GM12878 (cell line): Measurements from ENCODE around the gene LRRC7. TPM values are rescaled to one million over a fixed set of nuclear protein-coding genes. Genes with fewer than 3 reads are reported as not detected.

ENCODE experiments used
- ATAC-seq: fragments of 200-7000 bp; cut with Tn5 transposase; 3 replicates; pipeline ENCODE4 v1.9.1; 2020; ENCODE audit warnings: mild to moderate bottlenecking, moderate library complexity
- BruUV-seq: library from RNA; stranded (reverse); fragments of 400-500 nt; replicated peaks from 2 replicates; lab custom pipeline; 2021; lab: Mats Ljungman, UMichigan
- CTCF ChIA-PET: fragments of 300-600 bp; sonication (Branson Sonifier 250); formaldehyde crosslinking; extraction: SDS; loops from one replicate; lab custom pipeline; 2021; ENCODE audit warnings: inconsistent platforms; lab: Yijun Ruan, JAX
- POLR2A ChIA-PET: fragments of 350-600 bp; formaldehyde crosslinking; extraction: SDS; loops from one replicate; lab custom pipeline; 2021; ENCODE audit warnings: inconsistent platforms; lab: Charles Lee
- RAD21 ChIA-PET: fragments of 300-600 bp; sonication (Branson Sonifier 250); formaldehyde crosslinking; loops from one replicate; lab custom pipeline; 2023; ENCODE audit warnings: antibody characterized with exemption; ENCODE audit not compliant: unreplicated experiment; lab: Charles Lee
- SMC1A ChIA-PET: fragments of 300-600 bp; sonication (Branson Sonifier 250); formaldehyde crosslinking; loops from one replicate; lab custom pipeline; 2023; ENCODE audit not compliant: unreplicated experiment, uncharacterized antibody; lab: Charles Lee
- DNase-seq: peaks from one replicate; pipeline ENCODE4 v3.0.0-alpha.2; 2011; ENCODE audit warnings: low read depth, low spot score
- FAIRE-seq: peaks from 3 replicates; lab custom pipeline; 2011; peaks lifted over from hg19 to GRCh38; lab: Jason Lieb, UNC
- H2AFZ ChIP-seq: 2 replicates; pipeline ENCODE4 v1.6.0; 2011; ENCODE audit warnings: low read depth, low read length, control low read depth; ENCODE audit not compliant: control insufficient read depth
- H3K27ac ChIP-seq: 2 replicates; pipeline ENCODE4 v1.5.1; 2011; ENCODE audit warnings: control low read depth; ENCODE audit not compliant: control insufficient read depth, insufficient read depth
- H3K27me3 ChIP-seq, 2 experiments: replicated peaks in 1 of 2; 2 replicates each; pipeline versions ENCODE4 v1.6.0 to v1.6.1; 2011; ENCODE audit warnings: low read length in 1 of 2; ENCODE audit not compliant: control insufficient read depth in 2 of 2, insufficient read depth in 2 of 2
- H3K36me3 ChIP-seq, 2 experiments: 2 replicates each; pipeline ENCODE4 v1.5.1; 2011; ENCODE audit warnings: low read length in 1 of 2; ENCODE audit not compliant: control insufficient read depth in 2 of 2, insufficient read depth in 2 of 2
- H3K4me1 ChIP-seq: 2 replicates; pipeline ENCODE4 v1.6.1; 2011; ENCODE audit warnings: mild to moderate bottlenecking, low read length, moderate library complexity, mixed read lengths; ENCODE audit not compliant: control insufficient read depth, insufficient read depth
- H3K4me2 ChIP-seq: 2 replicates; pipeline ENCODE4 v1.6.0; 2011; ENCODE audit warnings: control low read depth; ENCODE audit not compliant: control insufficient read depth, insufficient read depth
- H3K4me3 ChIP-seq: fragments of 200-600 bp; sonication (generic); 2 replicates; pipeline ENCODE4 v1.5.1; 2016
- H3K79me2 ChIP-seq: 2 replicates; pipeline ENCODE4 v1.6.0; 2011; ENCODE audit warnings: low read length; ENCODE audit not compliant: control insufficient read depth, insufficient read depth
- H3K9ac ChIP-seq: 2 replicates; pipeline ENCODE4 v1.8.0; 2011; ENCODE audit warnings: low read length, control low read depth, mixed read lengths; ENCODE audit not compliant: control insufficient read depth, insufficient read depth
- H3K9me3 ChIP-seq: replicated peaks from 3 replicates; pipeline ENCODE4 v1.5.1; 2011; ENCODE audit warnings: mild to moderate bottlenecking, low read length; ENCODE audit not compliant: control insufficient read depth, insufficient read depth
- H4K20me1 ChIP-seq: 2 replicates; pipeline ENCODE4 v1.6.0; 2011; ENCODE audit not compliant: control insufficient read depth, insufficient read depth
- BACH1 ChIP-seq: fragments of 450-650 bp; IDR thresholded peaks from 2 replicates; pipeline ENCODE4 v1.6.1; 2017; ENCODE audit warnings: mild to moderate bottlenecking, borderline replicate concordance
- CREM ChIP-seq: IDR thresholded peaks from 2 replicates; pipeline ENCODE4 v1.6.1; 2014; ENCODE audit warnings: antibody characterized with exemption, low read depth
- CTCF ChIP-seq, 3 experiments: IDR thresholded peaks in 2 of 3; conservative IDR thresholded peaks in 1 of 3; 2 replicates each; pipeline ENCODE4 v1.5.1; 2011; ENCODE audit warnings: low read depth in 3 of 3, low read length in 3 of 3, mild to moderate bottlenecking in 3 of 3, control low read depth in 2 of 3, moderate library complexity in 2 of 3, inconsistent platforms in 1 of 3, mixed read lengths in 1 of 3; ENCODE audit not compliant: control insufficient read depth in 2 of 3, insufficient read depth in 1 of 3; ENCODE audit errors: extremely low read depth in 1 of 3
- ETV6 ChIP-seq, 2 experiments: fragments of 450-650 bp in 1 of 2; IDR thresholded peaks in 1 of 2; conservative IDR thresholded peaks in 1 of 2; 2 replicates each; pipeline ENCODE4 v1.6.1; 2014; ENCODE audit warnings: antibody characterized with exemption in 1 of 2, borderline replicate concordance in 1 of 2, low read depth in 1 of 2, mild to moderate bottlenecking in 1 of 2, moderate library complexity in 1 of 2
- HDAC2 ChIP-seq: fragments of 200-600 bp; sonication (generic); IDR thresholded peaks from 2 replicates; pipeline ENCODE4 v1.6.1; 2017
- IRF3 ChIP-seq: fragments of 450-650 bp; IDR thresholded peaks from 2 replicates; pipeline ENCODE4 v1.6.1; 2014; ENCODE audit warnings: mild to moderate bottlenecking
- MXI1 ChIP-seq: fragments of 150-350 bp; IDR thresholded peaks from 2 replicates; pipeline ENCODE4 v1.6.1; 2011; ENCODE audit warnings: low read depth, mild to moderate bottlenecking, inconsistent platforms, low read length, improper control_type of control experiment
- PAX5 ChIP-seq: IDR thresholded peaks from 2 replicates; pipeline ENCODE4 v1.6.1; 2011; ENCODE audit warnings: low read depth, low read length, borderline replicate concordance
- SMAD1 ChIP-seq: fragments of 450-650 bp; IDR thresholded peaks from 2 replicates; pipeline ENCODE4 v1.6.1; 2018; ENCODE audit warnings: mild to moderate bottlenecking, low read depth; ENCODE audit not compliant: partially characterized antibody
- SREBF1 ChIP-seq: IDR thresholded peaks from 2 replicates; pipeline ENCODE4 v1.6.1; 2012; ENCODE audit warnings: mild to moderate bottlenecking, low read length
- ZNF217 ChIP-seq: fragments of 450-650 bp; IDR thresholded peaks from 2 replicates; pipeline ENCODE4 v1.6.1; 2017; ENCODE audit warnings: antibody characterized with exemption, mild to moderate bottlenecking
- WGBS: methylation state at CpG from one replicate; pipeline ENCODE4 v1.1.6; 2016; ENCODE audit warnings: low lambda C conversion rate; ENCODE audit not compliant: insufficient replicate concordance, insufficient coverage; ENCODE audit errors: missing lambda C conversion rate; 5-methylcytosine and 5-hydroxymethylcytosine counted together
- in situ Hi-C: fragments of 300-500 bp; cut with MboI; formaldehyde crosslinking; loops from 9 replicates; pipeline ENCODE4 v1.14.3; 2018; ENCODE audit warnings: mixed read lengths
- intact Hi-C: fragments of 100-400 bp; cut with micrococcal nuclease; formaldehyde crosslinking; loops from one replicate; pipeline ENCODE4 v1.14.2; 2022; ENCODE audit not compliant: unreplicated experiment
- polyA plus RNA-seq, 11 experiments: library from polyadenylated mRNA; depleted of rRNA in 4 of 11; unstranded in 6 of 11; stranded (reverse) in 5 of 11; fragments of >200 nt; fragmentation: Nextera tagmentation in 4 of 11; fragmentation: Illumina TruSeq in 1 of 11; extraction: Ambion mirVana in 4 of 11; extraction: Trizol in 1 of 11; gene quantifications; 1 replicate in 1 of 11; 2 replicates in 10 of 11; pipeline versions ENCODE4 v1.2.1 to v1.2.3, GENCODE V29; 2011 to 2016; ENCODE audit warnings: inconsistent platforms in 2 of 11, missing spikeins in 2 of 11, low read depth in 1 of 11
- total RNA-seq, 4 experiments: library from RNA; depleted of rRNA in 3 of 4; stranded (reverse); fragments of >200 nt in 3 of 4; fragmentation: Illumina TruSeq in 1 of 4; extraction: Trizol in 1 of 4; gene quantifications; 2 replicates each; pipeline versions ENCODE4 v1.2.1 to v1.2.3, GENCODE V29; 2013 to 2021
- TF ChIP-seq, protein P1 (sequence below): IDR thresholded peaks from 2 replicates; pipeline ENCODE4 v1.6.1; 2011; ENCODE audit warnings: mild to moderate bottlenecking, low read depth, low read length, moderate library complexity; ENCODE audit not compliant: insufficient replicate concordance

LRRC7 gene
- total and polyA plus RNA-seq, 10 of the 15 experiments (the other 5 are each of a cell fraction or from before 2014, with no cell fraction given) = 0.05 to 1.4 (median 0.24) TPM; not detected in 5

DNA sequence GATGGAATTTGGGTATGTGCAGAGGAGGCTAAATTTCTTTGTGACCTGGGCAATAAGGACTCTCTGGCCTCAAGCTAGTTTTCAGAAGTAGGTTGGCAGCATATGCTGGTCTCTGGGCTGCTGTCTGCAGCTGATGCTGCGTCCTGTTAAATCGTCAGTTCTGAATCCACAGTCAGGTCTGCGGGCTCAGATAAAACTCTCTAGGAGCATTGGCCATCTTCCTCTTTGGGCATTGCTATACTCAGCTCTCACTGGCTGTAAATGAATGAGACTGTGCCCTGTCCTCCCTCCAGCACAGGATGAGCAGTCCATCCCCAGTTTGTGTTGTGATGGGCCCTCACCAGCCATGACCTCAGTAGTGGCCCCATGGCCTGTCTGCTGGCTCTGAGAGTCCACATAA, 365.0 kb downstream of the LRRC7 start:
- RAD21 ChIA-PET = no interaction called here
- H3K4me1 ChIP-seq = no peaks in the 10 kb centered on the region
- DNase-seq = no peak
- no peaks in the 10 kb centered on the region for H4K20me1 ChIP-seq
- whole genome bisulfite sequencing = 48% methylated on average over 3 of the region's 3 CpGs
- TF ChIP-seq BACH1 (no peak), ETV6 (conservative IDR thresholded peaks at IDR 0.05 in 1 of 2, IDR thresholded peaks at IDR 0.05 in 1 of 2; ENCODE audit: borderline replicate concordance in 1 of 2, low read depth in 1 of 2) (no peak), MXI1 (no peak), ZNF217 (no peak), SMAD1 (no peak), PAX5 (no peak), SREBF1 (no peak), HDAC2 (no peak), CREM (no peak), IRF3 (no peak), CTCF (IDR thresholded peaks at IDR 0.05 in 2 of 3, conservative IDR thresholded peaks at IDR 0.05 in 1 of 3; ENCODE audit: control insufficient read depth in 2 of 3, extremely low read depth in 1 of 3, insufficient read depth in 1 of 3, low read depth in 3 of 3, low read length in 3 of 3) (no peak)
- TF ChIP-seq, protein P1, sequence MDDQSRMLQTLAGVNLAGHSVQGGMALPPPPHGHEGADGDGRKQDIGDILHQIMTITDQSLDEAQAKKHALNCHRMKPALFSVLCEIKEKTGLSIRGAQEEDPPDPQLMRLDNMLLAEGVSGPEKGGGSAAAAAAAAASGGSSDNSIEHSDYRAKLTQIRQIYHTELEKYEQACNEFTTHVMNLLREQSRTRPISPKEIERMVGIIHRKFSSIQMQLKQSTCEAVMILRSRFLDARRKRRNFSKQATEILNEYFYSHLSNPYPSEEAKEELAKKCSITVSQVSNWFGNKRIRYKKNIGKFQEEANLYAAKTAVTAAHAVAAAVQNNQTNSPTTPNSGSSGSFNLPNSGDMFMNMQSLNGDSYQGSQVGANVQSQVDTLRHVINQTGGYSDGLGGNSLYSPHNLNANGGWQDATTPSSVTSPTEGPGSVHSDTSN = no peak
- TF ChIP-seq, all 136 proteins: peak for 0
- SMC1A ChIA-PET = no interaction called here
- Histone ChIP-seq H2AFZ (no peak overlapping the region), H3K9ac (no peak overlapping the region), H3K27ac (no peak overlapping the region), H3K79me2 (no peaks in the 10 kb centered on the region), H3K4me3 (no peak overlapping the region), H3K36me3 (no peaks in the 10 kb centered on the region), H3K4me2 (no peak overlapping the region), H3K27me3 (no peaks in the 10 kb centered on the region), H3K9me3 (no peaks in the 10 kb centered on the region)
- POLR2A ChIA-PET = no interaction called here
- in situ Hi-C loops (no loop called here), intact Hi-C loops (no loop called here)
- FAIRE-seq (no peak), ATAC-seq (no peak)
- CTCF ChIA-PET = no interaction called here
- BruUV-seq = no TSS peak
